Stimulated activated naive CD8-positive, alpha-beta T cell treated with anti-CD3 and anti-CD28 coated beads, Interleukin-15, Interleukin-2, amounts not matched to agents 100 ng/mL and 50 ng/mL, for 24 hours (primary cell): ENCODE results near the gene LRRC4B.
"Not testable (repeated sequence)": the region's sequence is repeated elsewhere in the genome, so short reads cannot be mapped to it uniquely, and the experiment has no call there.

Experiments used
- H3K27ac Mint-ChIP-seq: one replicate; pipeline ENCODE4 v1.8.0; 2021; ENCODE audit warnings: mild to moderate bottlenecking, mixed read lengths
- H3K27me3 Mint-ChIP-seq: one replicate; pipeline ENCODE4 v1.8.0; 2021; ENCODE audit warnings: mixed read lengths
- H3K36me3 Mint-ChIP-seq: one replicate; pipeline ENCODE4 v1.8.0; 2021; ENCODE audit warnings: low read depth, mixed read lengths
- H3K4me1 Mint-ChIP-seq: one replicate; pipeline ENCODE4 v1.8.0; 2021; ENCODE audit warnings: low read depth, mixed read lengths
- H3K4me3 Mint-ChIP-seq: one replicate; pipeline ENCODE4 v1.8.0; 2021; ENCODE audit warnings: mild to moderate bottlenecking, mixed read lengths
- H3K9me3 Mint-ChIP-seq: one replicate; pipeline ENCODE4 v1.8.0; 2021; ENCODE audit warnings: mixed read lengths

LRRC4B gene

GRCh38 chr19:50581795-50582660 is 13.8 kb upstream of the LRRC4B start:
- H3K4me3 Mint-ChIP-seq, H3K27ac Mint-ChIP-seq, H3K4me1 Mint-ChIP-seq, H3K9me3 Mint-ChIP-seq, H3K36me3 Mint-ChIP-seq: not testable (repeated sequence)
- peaks cover 15% of the 10 kb centered on the region for H3K27me3 Mint-ChIP-seq

- Mint-ChIP-seq H3K27ac (no peak overlapping the region), H3K4me3 (no peak overlapping the region)
Observed at GRCh38 chr19:50580970-50581634, 12.9 kb upstream of the LRRC4B start.

GRCh38 chr19:50580240-50580639 is 12.0 kb upstream of the LRRC4B start:
- no peak overlapping the region for H3K4me3 Mint-ChIP-seq
- no peaks in the 10 kb centered on the region for H3K4me1 Mint-ChIP-seq
- no peaks in the 10 kb centered on the region for H3K9me3 Mint-ChIP-seq
- no peaks in the 10 kb centered on the region for H3K36me3 Mint-ChIP-seq
- peaks cover 15% of the 10 kb centered on the region for H3K27me3 Mint-ChIP-seq
- H3K27ac Mint-ChIP-seq, result no peak overlapping the region

More at GRCh38 chr19:50580970-50581634, 12.9 kb upstream of the LRRC4B start:
- Mint-ChIP-seq H3K27me3 (peaks cover 15% of the 10 kb centered on the region), H3K36me3 (no peaks in the 10 kb centered on the region), H3K9me3 (no peaks in the 10 kb centered on the region), H3K4me1 (no peaks in the 10 kb centered on the region)

GRCh38 chr19:50576769-50577168 is 8.5 kb upstream of the LRRC4B start:
- not testable (repeated sequence) for H3K9me3 Mint-ChIP-seq, H3K4me3 Mint-ChIP-seq, H3K27ac Mint-ChIP-seq, H3K36me3 Mint-ChIP-seq, H3K4me1 Mint-ChIP-seq
- peaks cover 13% of the 10 kb centered on the region for H3K27me3 Mint-ChIP-seq

GRCh38 chr19:50573741-50574461 is 5.7 kb upstream of the LRRC4B start:
- no peak overlapping the region for H3K27ac Mint-ChIP-seq
- H3K27me3 Mint-ChIP-seq, result peaks cover 25% of the 10 kb centered on the region
- H3K36me3 Mint-ChIP-seq, result no peaks in the 10 kb centered on the region
- no peak overlapping the region for H3K4me3 Mint-ChIP-seq
- no peaks in the 10 kb centered on the region for H3K4me1 Mint-ChIP-seq
- no peaks in the 10 kb centered on the region for H3K9me3 Mint-ChIP-seq

- H3K4me1 Mint-ChIP-seq, result peaks cover 8% of the 10 kb centered on the region
- no peak overlapping the region for H3K4me3 Mint-ChIP-seq
- H3K27me3 Mint-ChIP-seq, result peaks cover 29% of the 10 kb centered on the region
- no peaks in the 10 kb centered on the region for H3K9me3 Mint-ChIP-seq
- no peak overlapping the region for H3K27ac Mint-ChIP-seq
- H3K36me3 Mint-ChIP-seq, result no peaks in the 10 kb centered on the region
Observed at GRCh38 chr19:50570997-50571396, 2.8 kb upstream of the LRRC4B start.

GRCh38 chr19:50569938-50570540 is 1.8 kb upstream of the LRRC4B start:
- no peak overlapping the region for H3K27ac Mint-ChIP-seq
- H3K4me1 Mint-ChIP-seq, result peaks cover 18% of the 10 kb centered on the region
- no peaks in the 10 kb centered on the region for H3K36me3 Mint-ChIP-seq
- no peaks in the 10 kb centered on the region for H3K9me3 Mint-ChIP-seq
- H3K27me3 Mint-ChIP-seq, result peaks cover 38% of the 10 kb centered on the region
- H3K4me3 Mint-ChIP-seq, result no peak overlapping the region

GRCh38 chr19:50568728-50569698 is 778 bp upstream of the LRRC4B start:
- Mint-ChIP-seq H3K27me3 (peaks cover 49% of the 10 kb centered on the region), H3K27ac (no peak overlapping the region), H3K4me3 (no peak overlapping the region), H3K36me3 (no peaks in the 10 kb centered on the region), H3K4me1 (peaks cover 18% of the 10 kb centered on the region), H3K9me3 (no peaks in the 10 kb centered on the region)

GRCh38 chr19:50567052-50567841 is 988 bp downstream of the LRRC4B start:
- H3K27ac Mint-ChIP-seq, result no peak overlapping the region
- no peak overlapping the region for H3K4me3 Mint-ChIP-seq
- peaks cover 18% of the 10 kb centered on the region for H3K4me1 Mint-ChIP-seq
- H3K36me3 Mint-ChIP-seq, result no peaks in the 10 kb centered on the region
- peaks cover 64% of the 10 kb centered on the region for H3K27me3 Mint-ChIP-seq
- no peaks in the 10 kb centered on the region for H3K9me3 Mint-ChIP-seq

GRCh38 chr19:50565984-50566903 is 2.0 kb downstream of the LRRC4B start:
- peak overlapping the region; percentile 53 for H3K4me3 Mint-ChIP-seq
- no peaks in the 10 kb centered on the region for H3K36me3 Mint-ChIP-seq
- H3K9me3 Mint-ChIP-seq, result no peaks in the 10 kb centered on the region
- H3K27ac Mint-ChIP-seq, result no peak overlapping the region
- peaks cover 57% of the 10 kb centered on the region for H3K27me3 Mint-ChIP-seq
- H3K4me1 Mint-ChIP-seq, result peaks cover 18% of the 10 kb centered on the region

- Mint-ChIP-seq H3K9me3 (no peaks in the 10 kb centered on the region), H3K36me3 (no peaks in the 10 kb centered on the region), H3K27ac (no peak overlapping the region), H3K4me1 (peaks cover 18% of the 10 kb centered on the region), H3K27me3 (peaks cover 52% of the 10 kb centered on the region), H3K4me3 (no peak overlapping the region)
Observed at GRCh38 chr19:50564229-50565105, 3.8 kb downstream of the LRRC4B start.

- Mint-ChIP-seq H3K4me1 (peaks cover 18% of the 10 kb centered on the region), H3K36me3 (no peaks in the 10 kb centered on the region), H3K27ac (no peak overlapping the region), H3K9me3 (no peaks in the 10 kb centered on the region), H3K27me3 (peaks cover 49% of the 10 kb centered on the region), H3K4me3 (no peak overlapping the region)
Observed at GRCh38 chr19:50563597-50563996, 4.6 kb downstream of the LRRC4B start.
